A549 (cell line): ENCODE data around the gene SH3PXD2A. TPM values are rescaled to one million over a fixed set of nuclear protein-coding genes. Genes with fewer than 3 reads are reported as not detected.

ENCODE experiments used
- ATAC-seq, 2 experiments: fragments of 200-7000 bp in 1 of 2; fragments of >200 bp in 1 of 2; cut with Nextera tagmentation in 1 of 2; cut with Tn5 transposase in 1 of 2; 3 replicates each; pipeline versions ENCODE4 v1.8.0 to v1.9.1; 2018 to 2020; ENCODE audit warnings: mild to moderate bottlenecking in 1 of 2, moderate library complexity in 1 of 2
- CTCF ChIA-PET: fragments of 300-600 bp; sonication (Branson Sonifier 250); formaldehyde crosslinking; extraction: SDS; loops from one replicate; lab custom pipeline; 2021; ENCODE audit warnings: antibody characterized with exemption, inconsistent platforms; lab: Yijun Ruan, JAX
- POLR2A ChIA-PET: fragments of 350-600 bp; formaldehyde crosslinking; extraction: SDS; loops from one replicate; lab custom pipeline; 2021; ENCODE audit warnings: antibody characterized with exemption, inconsistent platforms; lab: Yijun Ruan, JAX
- DNase-seq, 2 experiments: peaks; one replicate each; pipeline versions ENCODE4 v3.0.0 to v3.0.0-alpha.2; 2011 to 2016; ENCODE audit warnings: low read depth in 1 of 2, low spot score in 1 of 2
- FAIRE-seq: peaks from 2 replicates; lab custom pipeline; 2011; peaks lifted over from hg19 to GRCh38; lab: Jason Lieb, UNC
- H3K27ac ChIP-seq, 2 experiments: fragments of >200 bp; sonication (Bioruptor Twin); formaldehyde crosslinking; 3 replicates each; pipeline ENCODE4 v1.5.1; 2016 to 2017
- H3K4me1 ChIP-seq: fragments of >200 bp; sonication (Bioruptor Twin); formaldehyde crosslinking; 3 replicates; pipeline ENCODE4 v1.6.1; 2016
- H3K4me2 ChIP-seq: fragments of >200 bp; sonication (Bioruptor Twin); formaldehyde crosslinking; 3 replicates; pipeline ENCODE4 v1.6.1; 2016
- H3K4me3 ChIP-seq: fragments of >200 bp; sonication (Bioruptor Twin); formaldehyde crosslinking; 3 replicates; pipeline ENCODE4 v1.5.1; 2016
- H3K9me3 ChIP-seq: fragments of >200 bp; sonication (Bioruptor Twin); formaldehyde crosslinking; 3 replicates; pipeline ENCODE4 v1.6.1; 2016
- ATOH8 ChIP-seq: fragments of 250-450 bp; sonication (Bioruptor Pico); IDR thresholded peaks from 2 replicates; pipeline ENCODE4 v1.5.0; 2020; ENCODE audit warnings: low read depth, mild to moderate bottlenecking, moderate library complexity
- BCL3 ChIP-seq: fragments of >200 bp; sonication (Bioruptor Twin); formaldehyde crosslinking; IDR thresholded peaks from 3 replicates; pipeline ENCODE4 v1.6.1; 2016
- CEBPB ChIP-seq, 2 experiments: fragments of >200 bp in 1 of 2; sonication (Bioruptor Twin) in 1 of 2; formaldehyde crosslinking in 1 of 2; IDR thresholded peaks; 2 replicates each; pipeline ENCODE4 v1.6.1; 2012 to 2016
- CTCF ChIP-seq: fragments of >200 bp; sonication (Bioruptor Twin); formaldehyde crosslinking; IDR thresholded peaks from 3 replicates; pipeline ENCODE4 v1.5.1; 2016
- E2F6 ChIP-seq: IDR thresholded peaks from 2 replicates; pipeline ENCODE4 v1.6.1; 2012; ENCODE audit warnings: low read depth, borderline replicate concordance
- EHF ChIP-seq: fragments of 250-450 bp; sonication (Bioruptor Pico); IDR thresholded peaks from 2 replicates; pipeline ENCODE4 v1.5.0; 2020; ENCODE audit warnings: mild to moderate bottlenecking
- FOXS1 ChIP-seq: fragments of 250-450 bp; sonication (Bioruptor Pico); IDR thresholded peaks from 2 replicates; pipeline ENCODE4 v1.5.0; 2020; ENCODE audit warnings: mild to moderate bottlenecking, moderate library complexity
- GATA3 ChIP-seq: IDR thresholded peaks from 2 replicates; pipeline ENCODE4 v1.6.1; 2012; ENCODE audit warnings: borderline replicate concordance
- HEYL ChIP-seq: fragments of 250-450 bp; sonication (Bioruptor Pico); IDR thresholded peaks from 2 replicates; pipeline ENCODE4 v1.8.0; 2021; ENCODE audit warnings: mild to moderate bottlenecking, moderate library complexity
- HOXA7 ChIP-seq: fragments of 250-450 bp; sonication (Bioruptor Pico); IDR thresholded peaks from 2 replicates; pipeline ENCODE4 v1.5.0; 2020; ENCODE audit warnings: mild to moderate bottlenecking, moderate library complexity
- JUN ChIP-seq, 2 experiments: fragments of >200 bp; sonication (Bioruptor Twin); formaldehyde crosslinking; IDR thresholded peaks; 2 replicates in 1 of 2; 3 replicates in 1 of 2; pipeline ENCODE4 v1.6.1; 2016 to 2017
- MAX ChIP-seq: IDR thresholded peaks from 2 replicates; pipeline ENCODE4 v1.6.1; 2012
- NPAS2 ChIP-seq: fragments of 250-450 bp; sonication (Bioruptor Pico); IDR thresholded peaks from 2 replicates; pipeline ENCODE4 v1.8.0; 2022; ENCODE audit warnings: mild to moderate bottlenecking, moderate library complexity, borderline replicate concordance
- POLR2A ChIP-seq: IDR thresholded peaks from 2 replicates; pipeline ENCODE4 v1.6.1; 2012; ENCODE audit warnings: mild to moderate bottlenecking, low read length
- POLR2AphosphoS2 ChIP-seq: conservative IDR thresholded peaks from 2 replicates; pipeline ENCODE4 v1.6.1; 2012; ENCODE audit warnings: low read length, improper control_type of control experiment, inconsistent platforms
- RAD21 ChIP-seq, 2 experiments: fragments of >200 bp in 1 of 2; sonication (Bioruptor Twin) in 1 of 2; formaldehyde crosslinking in 1 of 2; IDR thresholded peaks in 1 of 2; conservative IDR thresholded peaks in 1 of 2; 2 replicates in 1 of 2; 3 replicates in 1 of 2; pipeline ENCODE4 v1.6.1; 2012 to 2018; ENCODE audit warnings: inconsistent platforms in 1 of 2
- RFX5 ChIP-seq: fragments of 450-650 bp; IDR thresholded peaks from 2 replicates; pipeline ENCODE4 v1.7.1; 2014; ENCODE audit warnings: antibody characterized with exemption, mild to moderate bottlenecking, moderate library complexity
- SMC3 ChIP-seq: fragments of >200 bp; sonication (Bioruptor Twin); formaldehyde crosslinking; IDR thresholded peaks from 3 replicates; pipeline ENCODE4 v1.6.1; 2018; ENCODE audit warnings: inconsistent platforms
- ZC3H11A ChIP-seq: fragments of 450-650 bp; IDR thresholded peaks from 2 replicates; pipeline ENCODE4 v1.6.1; 2014; ENCODE audit warnings: antibody characterized with exemption, mild to moderate bottlenecking
- WGBS: methylation state at CpG from one replicate; pipeline ENCODE4 v1.1.6; 2017; ENCODE audit errors: missing lambda C conversion rate; 5-methylcytosine and 5-hydroxymethylcytosine counted together
- polyA plus RNA-seq, 4 experiments: library from polyadenylated mRNA; depleted of rRNA in 3 of 4; stranded (reverse); fragments of >200 nt; fragmentation: RNase III in 1 of 4; extraction: RNeasy Plus Mini Kit Qiagen cat#74134 plus additional on column Dnase treatment in 1 of 4; gene quantifications; 2 replicates in 3 of 4; 3 replicates in 1 of 4; pipeline ENCODE4 v1.2.3, GENCODE V29; 2011 to 2017

SH3PXD2A gene
- polyA plus RNA-seq, 2 of the 4 experiments (the other 2 are of a cell fraction) = 2.4 to 3.9 TPM

GRCh38 chr10:103605359-103606096, 249.8 kb downstream of the SH3PXD2A start:
- ATAC-seq = peak; percentile 63 to 82; a peak in 4 of 6 replicates
- Histone ChIP-seq H3K4me3 (no peak overlapping the region), H3K9me3 (no peaks in the 10 kb centered on the region), H3K4me2 (no peak overlapping the region), H3K27ac (no peak overlapping the region), H3K4me1 (no peaks in the 10 kb centered on the region)
- DNase-seq = peak; percentile 55 to 74
- TF ChIP-seq SMC3 = peak; percentile 45
- TF ChIP-seq HEYL = no peak
- TF ChIP-seq RAD21 (conservative IDR thresholded peaks at IDR 0.05 in 1 of 2, IDR thresholded peaks at IDR 0.05 in 1 of 2) = peak; percentile 41 to 62; a peak in 4 of 5 replicates
- peak; percentile 53 for TF ChIP-seq CTCF
- TF ChIP-seq E2F6 = no peak
- 77% methylated on average over 9 of the region's 12 CpGs for whole genome bisulfite sequencing
- ChIA-PET CTCF (interaction anchor here (0.6 to 18.9 kb wide), 19 partner anchors 9 to 279 kb away, joined by 3 to 265 read pairs (median 4); partner anchors contain the start of gene SH3PXD2A), POLR2A (no interaction called here)
- FAIRE-seq = no peak

GRCh38 chr10:103603382-103603781, 252.0 kb downstream of the SH3PXD2A start:
- Histone ChIP-seq H3K4me1 (peaks cover 5% of the 10 kb centered on the region), H3K4me3 (no peak overlapping the region)
- POLR2A ChIA-PET = no interaction called here
- WGBS = 93% methylated on average over 8 of the region's 23 CpGs
- ATAC-seq = no peak
- TF ChIP-seq NPAS2 (CRISPR knock-in tag) (no peak), JUN (IDR thresholded peaks at IDR 0.05) (no peak), POLR2AphosphoS2 (no peak), CEBPB (IDR thresholded peaks at IDR 0.05) (no peak), ATOH8 (CRISPR knock-in tag) (no peak), HOXA7 (CRISPR knock-in tag) (no peak), POLR2A (no peak), FOXS1 (CRISPR knock-in tag) (no peak), EHF (CRISPR knock-in tag) (no peak), GATA3 (no peak), BCL3 (no peak), HEYL (no peak), MAX (no peak), ZC3H11A (no peak), RFX5 (no peak)
- TF ChIP-seq, all 56 proteins: peak for 0
- H3K27ac ChIP-seq = no peak overlapping the region
- H3K4me2 ChIP-seq = no peak overlapping the region
- no peak for DNase-seq
- no peaks in the 10 kb centered on the region for H3K9me3 ChIP-seq
- CTCF ChIA-PET = interaction anchor here (1.2 to 18.9 kb wide), 6 partner anchors 11 to 285 kb away, joined by 3 to 265 read pairs (median 4); no protein-coding TSS in a partner anchor
- FAIRE-seq = no peak
